NCI-H1092 treated with DMSO at 0.1 percent for 48 hours (cell line): ENCODE data around the gene PLXNB1.
A peak's percentile ranks its signal among the peaks of the same experiment; 100 is the strongest.

Experiments
- DNase-seq: peaks from one replicate; lab custom pipeline; 2025; lab: John Stamatoyannopoulos, UW

The PLXNB1 gene

GRCh38 chr3:48434591-48435222 lies 4.8 kb upstream of the PLXNB1 start:
- no peak for DNase-seq

GRCh38 chr3:48433472-48434118 lies 3.7 kb upstream of the PLXNB1 start:
- no peak for DNase-seq

- DNase-seq, result no peak
Observed at GRCh38 chr3:48432411-48433371, 2.8 kb upstream of the PLXNB1 start.

- no peak for DNase-seq
Observed at GRCh38 chr3:48431224-48432029, 1.5 kb upstream of the PLXNB1 start.

- DNase-seq, result no peak
Observed at GRCh38 chr3:48430708-48431101, 819 bp upstream of the PLXNB1 start.

GRCh38 chr3:48429317-48429959 lies 448 bp downstream of the PLXNB1 start:
- DNase-seq, result peak; percentile 43

GRCh38 chr3:48428572-48429316 lies 1.1 kb downstream of the PLXNB1 start:
- peak; percentile 34 for DNase-seq

- DNase-seq, result no peak
Observed at GRCh38 chr3:48428088-48428571, 1.8 kb downstream of the PLXNB1 start.

- DNase-seq, result no peak
Observed at GRCh38 chr3:48427630-48427962, 2.3 kb downstream of the PLXNB1 start.

- no peak for DNase-seq
Observed at GRCh38 chr3:48426944-48427629, 2.8 kb downstream of the PLXNB1 start.

- no peak for DNase-seq
Observed at GRCh38 chr3:48426401-48426909, 3.4 kb downstream of the PLXNB1 start.

GRCh38 chr3:48425281-48425812 lies 4.5 kb downstream of the PLXNB1 start:
- no peak for DNase-seq

- no peak for DNase-seq
Observed at GRCh38 chr3:48423883-48424695, 5.8 kb downstream of the PLXNB1 start.

- DNase-seq, result no peak
Observed at GRCh38 chr3:48423241-48423882, 6.5 kb downstream of the PLXNB1 start.

- DNase-seq, result no peak
Observed at GRCh38 chr3:48422681-48423080, 7.2 kb downstream of the PLXNB1 start.

GRCh38 chr3:48422272-48422671 lies 7.6 kb downstream of the PLXNB1 start:
- DNase-seq, result no peak

GRCh38 chr3:48420561-48420960 lies 9.3 kb downstream of the PLXNB1 start:
- no peak for DNase-seq

- DNase-seq, result no peak
Observed at GRCh38 chr3:48419597-48419996, 10.3 kb downstream of the PLXNB1 start.
